Lower lobe of right lung (tissue), 2 donors: ENCODE data around the gene SMARCE1. TPM values are rescaled to one million over a fixed set of nuclear protein-coding genes. Genes with fewer than 3 reads are reported as not detected.

Source experiments
- ATAC-seq, 2 donors: fragments of 200-7000 bp; cut with Tn5 transposase; one replicate each; pipeline ENCODE4 v1.9.1; 2020 to 2022; ENCODE audit warnings: mild to moderate bottlenecking in 2 of 2, moderate library complexity in 2 of 2
- DNase-seq: peaks from one replicate; pipeline ENCODE4 v3.0.0-alpha.2; 2020
- H3K27ac ChIP-seq: fragments of 200-600 bp; one replicate; pipeline ENCODE4 v1.8.0; 2022
- H3K27me3 ChIP-seq: fragments of 200-600 bp; one replicate; pipeline ENCODE4 v1.8.0; 2022; ENCODE audit warnings: low read depth
- H3K36me3 ChIP-seq: fragments of 200-600 bp; one replicate; pipeline ENCODE4 v1.8.0; 2022; ENCODE audit warnings: mild to moderate bottlenecking
- H3K4me1 ChIP-seq: fragments of 200-600 bp; one replicate; pipeline ENCODE4 v1.8.0; 2022
- H3K4me3 ChIP-seq: fragments of 200-600 bp; one replicate; pipeline ENCODE4 v1.8.0; 2022; ENCODE audit warnings: mild to moderate bottlenecking
- H3K9me3 ChIP-seq: fragments of 200-600 bp; one replicate; pipeline ENCODE4 v1.8.0; 2022
- intact Hi-C: fragments of 100-400 bp; cut with DNase I; formaldehyde crosslinking; loops from one replicate; pipeline ENCODE4 v1.11.0; 2022
- total RNA-seq: library from RNA; stranded (reverse); fragmentation: NEBNext Ultra II Directional; extraction: Animal tissue kit (Norgen Biotek cat#: 25700); gene quantifications from one replicate; pipeline ENCODE4 v1.2.1, GENCODE V29; 2021
- TF ChIP-seq, protein P1 (sequence below): fragments of 200-600 bp; IDR thresholded peaks from one replicate; pipeline ENCODE4 v1.8.0; 2022; ENCODE audit warnings: antibody characterized with exemption, mild to moderate bottlenecking
- donor health status: DM: no; HTN: yes; CAD: no; lungs with severe emphysema.

Gene SMARCE1
- total RNA-seq, 1 donor from 2014 or later, result 83.6 TPM

DNA sequence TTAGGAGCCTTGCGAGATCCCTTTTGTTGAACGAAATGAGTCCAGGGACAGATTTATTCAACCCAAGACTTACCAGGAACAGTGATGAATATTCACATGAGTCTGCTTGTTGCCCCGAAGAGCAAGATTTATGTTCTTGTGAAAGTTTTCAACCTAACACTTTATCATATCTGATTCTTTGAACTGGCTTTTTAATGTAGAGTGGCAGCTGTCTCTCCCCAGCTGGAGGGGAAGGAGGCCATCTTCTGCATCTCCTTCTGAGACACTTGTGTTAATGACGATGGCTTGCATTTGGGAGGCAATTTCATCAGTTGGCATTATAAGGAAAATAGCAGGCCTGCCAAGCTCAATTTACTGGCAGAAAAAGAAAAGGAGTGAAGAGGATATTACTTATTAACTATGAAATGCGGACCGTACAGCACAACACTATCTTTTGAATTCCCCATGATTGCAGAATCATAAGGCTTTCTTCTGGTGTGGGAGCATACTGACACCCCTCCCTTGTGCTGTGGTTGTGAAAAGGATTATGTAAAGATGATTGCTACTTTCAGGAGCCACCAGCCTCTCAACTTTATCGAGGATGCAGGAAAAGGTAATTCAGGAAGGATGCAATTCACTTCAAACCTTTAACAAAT lies 35.7 kb downstream of the SMARCE1 start:
- Histone ChIP-seq H3K27me3 (no peaks in the 10 kb centered on the region), H3K4me3 (no peak overlapping the region), H3K9me3 (no peaks in the 10 kb centered on the region), H3K36me3 (no peaks in the 10 kb centered on the region), H3K4me1 (peaks cover 26% of the 10 kb centered on the region), H3K27ac (no peak overlapping the region)
- TF ChIP-seq, protein P1, sequence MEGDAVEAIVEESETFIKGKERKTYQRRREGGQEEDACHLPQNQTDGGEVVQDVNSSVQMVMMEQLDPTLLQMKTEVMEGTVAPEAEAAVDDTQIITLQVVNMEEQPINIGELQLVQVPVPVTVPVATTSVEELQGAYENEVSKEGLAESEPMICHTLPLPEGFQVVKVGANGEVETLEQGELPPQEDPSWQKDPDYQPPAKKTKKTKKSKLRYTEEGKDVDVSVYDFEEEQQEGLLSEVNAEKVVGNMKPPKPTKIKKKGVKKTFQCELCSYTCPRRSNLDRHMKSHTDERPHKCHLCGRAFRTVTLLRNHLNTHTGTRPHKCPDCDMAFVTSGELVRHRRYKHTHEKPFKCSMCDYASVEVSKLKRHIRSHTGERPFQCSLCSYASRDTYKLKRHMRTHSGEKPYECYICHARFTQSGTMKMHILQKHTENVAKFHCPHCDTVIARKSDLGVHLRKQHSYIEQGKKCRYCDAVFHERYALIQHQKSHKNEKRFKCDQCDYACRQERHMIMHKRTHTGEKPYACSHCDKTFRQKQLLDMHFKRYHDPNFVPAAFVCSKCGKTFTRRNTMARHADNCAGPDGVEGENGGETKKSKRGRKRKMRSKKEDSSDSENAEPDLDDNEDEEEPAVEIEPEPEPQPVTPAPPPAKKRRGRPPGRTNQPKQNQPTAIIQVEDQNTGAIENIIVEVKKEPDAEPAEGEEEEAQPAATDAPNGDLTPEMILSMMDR, result no peak
- intact Hi-C loops, result no loop called here
- DNase-seq, result no peak
- no peak for ATAC-seq

DNA sequence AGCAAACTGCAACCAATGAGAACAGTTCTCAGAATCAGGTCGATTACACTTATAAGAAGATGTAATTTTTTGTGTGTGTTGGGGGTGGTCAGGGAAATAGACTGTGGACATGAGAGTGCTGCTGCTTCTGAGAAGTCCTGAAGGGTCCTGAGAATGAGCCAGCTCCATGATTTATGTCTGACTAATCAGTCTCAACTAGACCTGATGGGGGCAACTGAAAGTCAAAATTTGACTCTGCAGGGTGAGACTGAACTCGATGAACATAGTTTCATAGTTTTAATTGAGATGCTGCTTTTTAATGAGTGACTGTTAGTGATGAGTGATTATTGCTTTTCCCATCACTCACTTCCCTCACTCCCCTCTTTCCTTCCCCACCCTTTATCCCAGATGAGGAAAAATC lies 37.3 kb downstream of the SMARCE1 start:
- H3K4me3 ChIP-seq, result no peak overlapping the region
- DNase-seq, result no peak
- H3K27ac ChIP-seq, result no peak overlapping the region
- ATAC-seq, result no peak
- TF ChIP-seq, protein P1, result no peak
- peaks cover 31% of the 10 kb centered on the region for H3K4me1 ChIP-seq
- H3K36me3 ChIP-seq, result no peaks in the 10 kb centered on the region
- intact Hi-C loops, result no loop called here
- H3K9me3 ChIP-seq, result no peaks in the 10 kb centered on the region
- no peaks in the 10 kb centered on the region for H3K27me3 ChIP-seq

DNA sequence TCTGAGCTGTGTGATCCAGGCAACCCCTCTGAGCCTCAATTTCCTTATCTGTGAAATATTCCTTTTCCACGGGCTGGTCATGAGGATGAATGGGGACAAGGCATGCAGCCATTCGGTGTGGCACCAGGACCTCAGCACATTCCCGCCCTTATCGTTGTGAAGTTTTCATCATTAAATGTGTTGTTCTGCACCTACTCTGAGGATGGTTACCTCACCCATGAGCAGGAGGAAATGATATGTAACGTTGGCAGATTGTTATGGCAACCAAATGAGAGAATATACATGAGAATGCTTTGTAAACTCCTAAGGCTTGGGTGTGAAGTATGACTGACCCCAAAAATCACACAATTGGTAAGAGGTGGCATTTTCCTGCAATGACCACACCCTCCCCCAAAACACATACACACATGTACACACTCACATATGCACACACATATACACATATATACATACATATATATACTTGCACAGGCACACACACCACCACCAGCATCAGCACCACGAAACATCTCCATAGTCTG lies 39.5 kb downstream of the SMARCE1 start:
- DNase-seq (no peak), ATAC-seq (peak in 1 of 2 donors; percentile 31)
- Histone ChIP-seq H3K27ac (peak overlapping the region; percentile 71), H3K4me3 (no peak overlapping the region), H3K9me3 (no peaks in the 10 kb centered on the region), H3K4me1 (peaks cover 26% of the 10 kb centered on the region), H3K36me3 (no peaks in the 10 kb centered on the region), H3K27me3 (no peaks in the 10 kb centered on the region)
- TF ChIP-seq, protein P1, result no peak
- intact Hi-C loops, result no loop called here

DNA sequence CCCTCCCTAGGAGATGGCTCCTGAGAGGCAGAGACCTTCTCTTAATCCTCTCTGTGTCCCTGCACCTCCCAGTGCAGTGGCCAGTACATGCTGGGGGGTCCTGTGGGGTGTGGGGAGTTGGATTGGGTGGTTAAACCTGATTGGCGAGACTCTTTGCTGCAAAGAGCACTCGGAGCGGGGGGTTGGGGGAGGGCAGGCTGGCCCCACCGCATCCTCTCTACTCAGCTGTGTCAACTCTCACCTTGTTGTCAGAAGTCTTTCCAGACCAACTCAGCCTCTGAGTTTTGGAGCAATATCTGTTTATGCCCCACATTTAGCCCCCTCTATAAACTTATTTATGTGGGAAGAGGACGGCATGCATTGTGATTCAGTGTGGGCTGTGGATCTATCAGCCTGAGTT lies 40.0 kb downstream of the SMARCE1 start:
- Histone ChIP-seq H3K4me1 (peaks cover 26% of the 10 kb centered on the region), H3K27me3 (no peaks in the 10 kb centered on the region), H3K4me3 (no peak overlapping the region), H3K9me3 (no peaks in the 10 kb centered on the region), H3K36me3 (no peaks in the 10 kb centered on the region), H3K27ac (peak overlapping the region; percentile 71)
- ATAC-seq (peak; percentile 45 to 50), DNase-seq (no peak)
- intact Hi-C loops, result no loop called here
- TF ChIP-seq, protein P1, result no peak

DNA sequence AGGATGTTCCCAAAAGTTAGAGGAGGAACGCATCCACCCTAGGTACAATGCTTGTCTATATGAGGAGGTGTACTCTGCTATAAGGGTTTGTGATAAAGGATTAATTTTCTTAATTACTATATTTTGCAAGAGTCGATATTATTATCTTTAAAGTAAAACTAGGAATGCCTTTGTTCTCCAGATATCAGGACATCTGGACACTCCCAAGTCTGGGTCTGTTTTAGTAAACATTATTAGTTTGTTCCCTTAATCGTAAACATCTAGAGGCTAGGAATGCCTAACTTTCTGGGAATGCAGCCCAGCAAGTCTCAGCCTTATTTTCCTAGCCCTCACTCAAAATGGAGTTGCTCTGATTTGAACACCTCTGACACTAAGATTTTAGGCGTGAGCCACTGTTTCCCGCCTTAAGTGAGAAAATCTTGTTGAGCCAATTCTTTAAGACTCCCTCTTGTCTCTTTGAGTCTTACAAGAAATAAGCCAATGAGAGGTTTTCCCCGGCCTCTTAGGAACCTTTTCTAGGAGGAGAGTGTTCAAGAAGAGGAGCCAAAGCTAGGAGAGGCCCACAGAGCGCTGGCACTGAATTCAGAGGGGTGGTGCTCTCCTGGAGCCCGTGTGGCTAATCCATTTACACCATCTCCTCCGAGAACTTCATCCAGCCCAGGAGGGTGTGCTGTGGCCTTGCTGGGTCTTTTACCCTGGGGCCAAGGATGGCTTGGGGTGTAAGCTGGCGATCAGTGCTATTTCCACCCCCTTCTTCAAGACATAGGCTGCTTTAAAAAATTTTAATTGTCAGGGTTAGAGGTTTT lies 40.9 kb downstream of the SMARCE1 start:
- no peaks in the 10 kb centered on the region for H3K36me3 ChIP-seq
- peaks cover 26% of the 10 kb centered on the region for H3K4me1 ChIP-seq
- H3K9me3 ChIP-seq, result no peaks in the 10 kb centered on the region
- H3K4me3 ChIP-seq, result no peak overlapping the region
- no peak for DNase-seq
- TF ChIP-seq, protein P1, result no peak
- intact Hi-C loops, result no loop called here
- H3K27ac ChIP-seq, result peak overlapping the region; percentile 71
- no peaks in the 10 kb centered on the region for H3K27me3 ChIP-seq
- ATAC-seq, result peak; percentile 54 to 74
